Transverse colon (tissue), 4 donors: Measurements from ENCODE around the gene ARHGAP23. TPM values are rescaled to one million over a fixed set of nuclear protein-coding genes. Genes with fewer than 3 reads are reported as not detected.
"Not testable (repeated sequence)": the region's sequence is repeated elsewhere in the genome, so short reads cannot be mapped to it uniquely, and the experiment has no call there.

Experiments
- DNase-seq: peaks from one replicate; pipeline ENCODE4 v3.0.0-alpha.2; 2019
- H3K27ac ChIP-seq, 4 donors: fragments of 200-600 bp; sonication (generic); 2 replicates each; pipeline ENCODE4 v1.5.1; 2016 to 2018; ENCODE audit warnings: inconsistent platforms in 4 of 4
- H3K27me3 ChIP-seq: fragments of 200-600 bp; sonication (generic); 2 replicates; pipeline ENCODE4 v1.5.1; 2017; ENCODE audit warnings: inconsistent platforms
- H3K36me3 ChIP-seq, 4 donors: fragments of 200-600 bp; sonication (generic); 2 replicates each; pipeline ENCODE4 v1.5.1; 2017 to 2019; ENCODE audit warnings: inconsistent platforms in 4 of 4
- H3K4me1 ChIP-seq, 4 donors: fragments of 200-600 bp; sonication (generic); 2 replicates each; pipeline ENCODE4 v1.5.1; 2017 to 2020; ENCODE audit warnings: inconsistent platforms in 4 of 4
- H3K4me3 ChIP-seq, 4 donors: fragments of 200-600 bp; sonication (generic); 1 replicate in 1 of 4; 2 replicates in 3 of 4; pipeline versions ENCODE4 v1.5.1 to v1.6.1; 2017 to 2019; ENCODE audit warnings: inconsistent platforms in 4 of 4
- H3K9me3 ChIP-seq, 2 donors: fragments of 200-600 bp; sonication (generic); 2 replicates each; pipeline ENCODE4 v1.5.1; 2017 to 2019; ENCODE audit warnings: inconsistent platforms in 2 of 2
- CTCF ChIP-seq, 5 experiments: fragments of 200-600 bp in 3 of 5; fragments of 450-650 bp in 2 of 5; sonication (generic) in 3 of 5; IDR thresholded peaks; 1 replicate in 2 of 5; 2 replicates in 3 of 5; pipeline ENCODE4 v1.5.1; 2016 to 2017; ENCODE audit warnings: antibody characterized with exemption in 5 of 5, inconsistent platforms in 3 of 5, mild to moderate bottlenecking in 2 of 5, moderate library complexity in 1 of 5
- EP300 ChIP-seq: sonication (generic); formaldehyde crosslinking; IDR thresholded peaks from one replicate; pipeline ENCODE4 v1.6.1; 2017; ENCODE audit warnings: antibody characterized with exemption, low read depth
- POLR2A ChIP-seq: fragments of 450-650 bp; IDR thresholded peaks from one replicate; pipeline ENCODE4 v1.6.1; 2016; ENCODE audit warnings: antibody characterized with exemption, mild to moderate bottlenecking, moderate library complexity
- POLR2AphosphoS5 ChIP-seq, 3 donors: sonication (generic); formaldehyde crosslinking; IDR thresholded peaks; one replicate each; pipeline ENCODE4 v1.6.1; 2016; ENCODE audit warnings: antibody characterized with exemption in 3 of 3
- WGBS, 2 donors: methylation state at CpG; one replicate each; pipeline ENCODE4 v1.1.5; 2018; ENCODE audit warnings: low coverage in 1 of 2; 5-methylcytosine and 5-hydroxymethylcytosine counted together
- in situ Hi-C, 4 donors: fragments of 200-750 bp; cut with MboI; loops; one replicate each; pipeline versions ENCODE4 v1.15.0 to v1.15.1; 2017; ENCODE audit warnings: low sequenced_read_pairs in 3 of 4, low pct_ligation_motif_present in 1 of 4, low pct_unique_long_range_greater_than_20kb in 1 of 4
- intact Hi-C: fragments of 100-400 bp; cut with DNase I; formaldehyde crosslinking; loops from one replicate; pipeline ENCODE4 v1.15.1; 2023; ENCODE audit warnings: low total_unique reads
- total RNA-seq, 4 donors: library from RNA; depleted of rRNA; stranded (reverse); fragments of >200 nt; gene quantifications; one replicate each; pipeline ENCODE4 v1.1.0, GENCODE V29; 2016

Gene ARHGAP23
- total RNA-seq, 4 donors from 2014 or later, result 4.5 to 21.7 (median 17.0) TPM

- Histone ChIP-seq H3K4me1 (peaks cover 5 to 31% (median 25%) of the 10 kb centered on the region in 4 donors), H3K9me3 (no peaks in the 10 kb centered on the region), H3K36me3 (no peaks in the 10 kb centered on the region), H3K27ac (peak overlapping the region; percentile 88 to 93 (median 90)), H3K27me3 (no peaks in the 10 kb centered on the region), H3K4me3 (peak overlapping the region in 1 of 4 donors; percentile 41)
- intact Hi-C loops, result loop anchor here (5.0 kb wide), 1 partner anchor 44 kb away; no protein-coding TSS in a partner anchor
- in situ Hi-C loops, result no loop called here
- 90% methylated on average over 40 of the region's 57 CpGs; no CpG with 5 or more reads in 1 of the 2 donors for WGBS, 2 donors
- TF ChIP-seq EP300, result no peak
- no peak for TF ChIP-seq POLR2AphosphoS5 (IDR thresholded peaks at IDR 0.05)
- TF ChIP-seq POLR2A, result no peak
- no peak for TF ChIP-seq CTCF (IDR thresholded peaks at IDR 0.05)
- no peak for DNase-seq
These were observed 38.4 kb downstream of the ARHGAP23 start for GRCh38 chr17:38466346-38467315.

- Histone ChIP-seq H3K9me3 (no peaks in the 10 kb centered on the region), H3K4me3 (no peak overlapping the region), H3K27me3 (no peaks in the 10 kb centered on the region), H3K4me1 (peaks cover 5 to 31% (median 25%) of the 10 kb centered on the region in 4 donors), H3K36me3 (peaks cover 0 to 4% (median 0%) of the 10 kb centered on the region in 4 donors), H3K27ac (no peak overlapping the region)
- intact Hi-C loops, result loop anchor here (5.0 kb wide), 1 partner anchor 45 kb away; no protein-coding TSS in a partner anchor
- WGBS, 2 donors, result 0 to 100% methylated on average over 1 of the region's 1 CpG
- TF ChIP-seq EP300 (no peak), POLR2A (no peak), CTCF (IDR thresholded peaks at IDR 0.05) (no peak), POLR2AphosphoS5 (IDR thresholded peaks at IDR 0.05) (no peak)
- no peak for DNase-seq
- in situ Hi-C loops, result no loop called here
These were observed 39.2 kb downstream of the ARHGAP23 start for GRCh38 chr17:38467491-38467890.

GRCh38 chr17:38469875-38470274 lies 41.6 kb downstream of the ARHGAP23 start:
- TF ChIP-seq EP300 (no peak), POLR2A (no peak), POLR2AphosphoS5 (IDR thresholded peaks at IDR 0.05) (no peak)
- Histone ChIP-seq H3K4me1 (peaks cover 0 to 23% (median 15%) of the 10 kb centered on the region in 4 donors), H3K27me3 (no peaks in the 10 kb centered on the region), H3K9me3 (no peaks in the 10 kb centered on the region), H3K4me3 (no peak overlapping the region), H3K36me3 (peaks cover 0 to 4% (median 0%) of the 10 kb centered on the region in 4 donors), H3K27ac (peak overlapping the region in 1 of 4 donors; percentile 43)
- WGBS, 2 donors, result 75 to 92% methylated on average over 2 to 20 of the region's 20 CpGs
- DNase-seq, result no peak
- in situ Hi-C loops (no loop called here), intact Hi-C loops (loop anchor here (5.0 kb wide), 1 partner anchor 48 kb away; no protein-coding TSS in a partner anchor)

- H3K36me3 ChIP-seq, H3K27me3 ChIP-seq, DNase-seq, intact Hi-C loops, H3K4me3 ChIP-seq, H3K9me3 ChIP-seq, in situ Hi-C loops, H3K27ac ChIP-seq: not testable (repeated sequence)
- H3K4me1 ChIP-seq, result peaks cover 0 to 12% (median 6%) of the 10 kb centered on the region in 4 donors
- WGBS, 2 donors, result 40 to 56% methylated on average over 4 to 8 of the region's 8 CpGs
These were observed 43.0 kb downstream of the ARHGAP23 start for GRCh38 chr17:38471253-38471652.

- peak overlapping the region in 1 of 4 donors; percentile 11 for H3K27ac ChIP-seq
- H3K4me1 ChIP-seq, H3K27me3 ChIP-seq, H3K4me3 ChIP-seq, DNase-seq, H3K36me3 ChIP-seq, intact Hi-C loops, H3K9me3 ChIP-seq: not testable (repeated sequence)
- in situ Hi-C loops, result loop anchor here in 1 of 4 donors (25.0 kb wide), 1 partner anchor 188 kb away; the partner anchor contains the start of gene EPOP
- peak in 1 of 5 experiments; percentile 11 for TF ChIP-seq CTCF (IDR thresholded peaks at IDR 0.05)
- 69% methylated on average over 8 of the region's 8 CpGs; no CpG with 5 or more reads in 1 of the 2 donors for WGBS, 2 donors
These were observed 46.4 kb downstream of the ARHGAP23 start for GRCh38 chr17:38474666-38475065.
